GM12892 (cell line): ENCODE results near the gene TMOD2. TPM values are rescaled to one million over a fixed set of nuclear protein-coding genes. Genes with fewer than 3 reads are reported as not detected.

Experiments used
- DNase-seq: peaks from one replicate; pipeline ENCODE4 v3.0.0; 2011; ENCODE audit not compliant: insufficient read length
- FAIRE-seq: peaks from 2 replicates; lab custom pipeline; 2011; peaks lifted over from hg19 to GRCh38; lab: Jason Lieb, UNC
- POLR2A ChIP-seq: IDR thresholded peaks from 2 replicates; pipeline ENCODE4 v1.6.1; 2011; ENCODE audit warnings: low read depth, low read length, control low read depth
- POLR2AphosphoS5 ChIP-seq: IDR thresholded peaks from 2 replicates; pipeline ENCODE4 v1.6.1; 2011; ENCODE audit warnings: low read depth, low read length, control low read depth
- TAF1 ChIP-seq: IDR thresholded peaks from 2 replicates; pipeline ENCODE4 v1.6.1; 2011; ENCODE audit warnings: low read depth, mild to moderate bottlenecking, control low read depth, low read length, borderline replicate concordance
- polyA plus RNA-seq: library from polyadenylated mRNA; unstranded; fragments of >200 nt; gene quantifications from one replicate; pipeline ENCODE4 v1.2.1, GENCODE V29; 2012; ENCODE audit warnings: missing spikeins, inconsistent platforms; ENCODE audit not compliant: missing spikeins

TMOD2 gene
- 4.9 TPM for polyA plus RNA-seq

GRCh38 chr15:51750792-51751696 lies at the start of gene TMOD2:
TMOD2 (plus strand) TSS chr15:51751597; CDS start chr15:51766442, 14,845 bp downstream.
- FAIRE-seq (peak; percentile 93), DNase-seq (peak; percentile 58)
- TF ChIP-seq TAF1 (no peak), POLR2A (no peak), POLR2AphosphoS5 (no peak)

GRCh38 chr15:51702710-51703109 lies 48.7 kb upstream of the TMOD2 start:
- DNase-seq (no peak), FAIRE-seq (no peak)
- TF ChIP-seq POLR2A (no peak), POLR2AphosphoS5 (no peak), TAF1 (no peak)

- no peak for FAIRE-seq
- TF ChIP-seq POLR2AphosphoS5 (no peak), POLR2A (no peak), TAF1 (no peak)
- no peak for DNase-seq
Observed at GRCh38 chr15:51706291-51706690, 45.1 kb upstream of the TMOD2 start.

GRCh38 chr15:51706926-51707608 lies 44.3 kb upstream of the TMOD2 start:
- DNase-seq (no peak), FAIRE-seq (no peak)
- TF ChIP-seq TAF1 (no peak), POLR2A (no peak), POLR2AphosphoS5 (no peak)

GRCh38 chr15:51708013-51708412 lies 43.4 kb upstream of the TMOD2 start:
- FAIRE-seq, result no peak
- no peak for DNase-seq
- TF ChIP-seq POLR2AphosphoS5 (no peak), TAF1 (no peak), POLR2A (no peak)

GRCh38 chr15:51709031-51709430 lies 42.4 kb upstream of the TMOD2 start:
- FAIRE-seq (no peak), DNase-seq (no peak)
- no peak for TF ChIP-seq POLR2AphosphoS5
- no peak for TF ChIP-seq POLR2A
- no peak for TF ChIP-seq TAF1

GRCh38 chr15:51714162-51714561 lies 37.2 kb upstream of the TMOD2 start:
- TF ChIP-seq TAF1, result no peak
- TF ChIP-seq POLR2A, result no peak
- TF ChIP-seq POLR2AphosphoS5, result no peak
- FAIRE-seq (no peak), DNase-seq (no peak)

GRCh38 chr15:51714911-51715310 lies 36.5 kb upstream of the TMOD2 start:
- no peak for TF ChIP-seq POLR2AphosphoS5
- TF ChIP-seq POLR2A, result no peak
- no peak for TF ChIP-seq TAF1
- FAIRE-seq (no peak), DNase-seq (no peak)

- no peak for FAIRE-seq
- no peak for TF ChIP-seq POLR2A
- no peak for TF ChIP-seq TAF1
- no peak for TF ChIP-seq POLR2AphosphoS5
- DNase-seq, result no peak
Observed at GRCh38 chr15:51718219-51718618, 33.2 kb upstream of the TMOD2 start.

GRCh38 chr15:51718746-51719145 lies 32.7 kb upstream of the TMOD2 start:
- FAIRE-seq, result no peak
- no peak for DNase-seq
- TF ChIP-seq POLR2AphosphoS5 (no peak), TAF1 (no peak), POLR2A (no peak)

- TF ChIP-seq TAF1, result no peak
- no peak for TF ChIP-seq POLR2AphosphoS5
- no peak for TF ChIP-seq POLR2A
- FAIRE-seq (no peak), DNase-seq (no peak)
Observed at GRCh38 chr15:51720201-51720995, 31.0 kb upstream of the TMOD2 start.
